OCI-M1 (cell line): ENCODE results near the gene DLGAP1.
"Not testable (repeated sequence)": the region's sequence is repeated elsewhere in the genome, so short reads cannot be mapped to it uniquely, and the experiment has no call there.

ENCODE experiments used
- DNase-seq: peaks from one replicate; lab custom pipeline; 2025; lab: John Stamatoyannopoulos, UW

Gene DLGAP1

GRCh38 chr18:3498698-3499471, 956.2 kb downstream of the DLGAP1 start:
- DNase-seq, result no peak

- DNase-seq, result no peak
Measured at GRCh38 chr18:3495691-3496430, 959.2 kb downstream of the DLGAP1 start.

GRCh38 chr18:3494569-3494968, 960.5 kb downstream of the DLGAP1 start:
- DNase-seq, result no peak

GRCh38 chr18:3494245-3494526, 960.9 kb downstream of the DLGAP1 start:
- DNase-seq, result no peak

- DNase-seq, result peak; percentile 88
Measured at GRCh38 chr18:3493501-3494244, 961.4 kb downstream of the DLGAP1 start.

- no peak for DNase-seq
Measured at GRCh38 chr18:3492721-3493120, 962.4 kb downstream of the DLGAP1 start.

GRCh38 chr18:3491981-3492555, 963.0 kb downstream of the DLGAP1 start:
- no peak for DNase-seq

GRCh38 chr18:3489462-3489861, 965.6 kb downstream of the DLGAP1 start:
- DNase-seq, result no peak

GRCh38 chr18:3486512-3486911, 968.6 kb downstream of the DLGAP1 start:
- DNase-seq, result no peak

- no peak for DNase-seq
Measured at GRCh38 chr18:3485153-3486149, 969.7 kb downstream of the DLGAP1 start.

- DNase-seq, result no peak
Measured at GRCh38 chr18:3482258-3482657, 972.8 kb downstream of the DLGAP1 start.

GRCh38 chr18:3481696-3482210, 973.4 kb downstream of the DLGAP1 start:
- DNase-seq, result peak; percentile 94

- DNase-seq, result no peak
Measured at GRCh38 chr18:3480827-3481573, 974.1 kb downstream of the DLGAP1 start.

GRCh38 chr18:3479978-3480509, 975.1 kb downstream of the DLGAP1 start:
- no peak for DNase-seq

GRCh38 chr18:3478262-3478978, 976.7 kb downstream of the DLGAP1 start:
- no peak for DNase-seq

- DNase-seq, result no peak
Measured at GRCh38 chr18:3472681-3473544, 982.2 kb downstream of the DLGAP1 start.

- not testable (repeated sequence) for DNase-seq
Measured at GRCh38 chr18:3472121-3472520, 983.0 kb downstream of the DLGAP1 start.

- no peak for DNase-seq
Measured at GRCh38 chr18:3471141-3471648, 983.9 kb downstream of the DLGAP1 start.
